Ascending aorta (tissue), 2 donors: ENCODE data around the gene OR1B1. TPM values are rescaled to one million over a fixed set of nuclear protein-coding genes. Genes with fewer than 3 reads are reported as not detected.

Experiments
- DNase-seq, 2 donors: peaks; one replicate each; pipeline ENCODE4 v3.0.0-alpha.2; 2019; ENCODE audit warnings: low spot score in 2 of 2
- H3K27ac ChIP-seq, 2 donors: fragments of 200-600 bp; sonication (generic); one replicate each; pipeline ENCODE4 v1.5.1; 2016 to 2017; ENCODE audit warnings: mild to moderate bottlenecking in 1 of 2
- H3K27me3 ChIP-seq: fragments of 200-600 bp; sonication (generic); one replicate; pipeline ENCODE4 v1.5.1; 2017
- H3K36me3 ChIP-seq, 2 donors: fragments of 200-600 bp; sonication (generic); one replicate each; pipeline ENCODE4 v1.5.1; 2016
- H3K4me1 ChIP-seq, 2 donors: fragments of 200-600 bp; sonication (generic); one replicate each; pipeline ENCODE4 v1.5.1; 2016 to 2017; ENCODE audit warnings: mild to moderate bottlenecking in 1 of 2
- H3K4me3 ChIP-seq, 2 donors: fragments of 200-600 bp; sonication (generic); one replicate each; pipeline ENCODE4 v1.5.1; 2016 to 2017; ENCODE audit warnings: mild to moderate bottlenecking in 1 of 2
- H3K9me3 ChIP-seq, 2 donors: fragments of 200-600 bp; sonication (generic); one replicate each; pipeline ENCODE4 v1.5.1; 2016
- intact Hi-C: fragments of 100-400 bp; cut with DNase I; formaldehyde crosslinking; loops from one replicate; pipeline ENCODE4 v1.15.1; 2023
- total RNA-seq: library from RNA; depleted of rRNA; stranded (reverse); fragments of >200 nt; gene quantifications from one replicate; pipeline ENCODE4 v1.1.0, GENCODE V29; 2016
- TF ChIP-seq, protein P1 (sequence below), 3 experiments: fragments of 200-600 bp in 2 of 3; fragments of 450-650 bp in 1 of 3; sonication (generic) in 2 of 3; IDR thresholded peaks; one replicate each; pipeline ENCODE4 v1.5.1; 2016 to 2019; ENCODE audit warnings: antibody characterized with exemption in 3 of 3, mild to moderate bottlenecking in 1 of 3, moderate library complexity in 1 of 3

Gene OR1B1
- not detected for total RNA-seq

DNA sequence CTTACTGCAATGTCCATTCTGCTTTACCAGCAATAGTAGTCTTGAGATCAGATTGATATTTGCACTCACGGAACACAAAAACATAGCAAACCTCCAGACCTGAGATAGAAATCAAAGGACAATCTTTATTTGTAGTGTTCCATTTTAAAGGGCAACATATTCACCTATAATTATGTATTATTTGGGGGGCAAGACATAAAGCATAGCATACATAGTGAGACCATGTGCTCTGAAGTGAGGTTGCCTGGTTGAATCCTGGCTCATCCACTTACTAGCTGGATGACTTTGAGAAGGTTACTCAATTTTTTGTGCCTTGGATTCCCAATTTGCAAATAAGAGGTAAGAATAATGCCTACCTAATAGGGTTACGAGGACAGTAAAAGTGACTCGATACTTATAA is at the start of gene OR1B1:
OR1B1 (minus strand) TSS at position 101 of the 400 bp plus-strand sequence.
- TF ChIP-seq, protein P1, sequence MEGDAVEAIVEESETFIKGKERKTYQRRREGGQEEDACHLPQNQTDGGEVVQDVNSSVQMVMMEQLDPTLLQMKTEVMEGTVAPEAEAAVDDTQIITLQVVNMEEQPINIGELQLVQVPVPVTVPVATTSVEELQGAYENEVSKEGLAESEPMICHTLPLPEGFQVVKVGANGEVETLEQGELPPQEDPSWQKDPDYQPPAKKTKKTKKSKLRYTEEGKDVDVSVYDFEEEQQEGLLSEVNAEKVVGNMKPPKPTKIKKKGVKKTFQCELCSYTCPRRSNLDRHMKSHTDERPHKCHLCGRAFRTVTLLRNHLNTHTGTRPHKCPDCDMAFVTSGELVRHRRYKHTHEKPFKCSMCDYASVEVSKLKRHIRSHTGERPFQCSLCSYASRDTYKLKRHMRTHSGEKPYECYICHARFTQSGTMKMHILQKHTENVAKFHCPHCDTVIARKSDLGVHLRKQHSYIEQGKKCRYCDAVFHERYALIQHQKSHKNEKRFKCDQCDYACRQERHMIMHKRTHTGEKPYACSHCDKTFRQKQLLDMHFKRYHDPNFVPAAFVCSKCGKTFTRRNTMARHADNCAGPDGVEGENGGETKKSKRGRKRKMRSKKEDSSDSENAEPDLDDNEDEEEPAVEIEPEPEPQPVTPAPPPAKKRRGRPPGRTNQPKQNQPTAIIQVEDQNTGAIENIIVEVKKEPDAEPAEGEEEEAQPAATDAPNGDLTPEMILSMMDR (IDR thresholded peaks at IDR 0.05): no peak
- intact Hi-C loops: no loop called here

DNA sequence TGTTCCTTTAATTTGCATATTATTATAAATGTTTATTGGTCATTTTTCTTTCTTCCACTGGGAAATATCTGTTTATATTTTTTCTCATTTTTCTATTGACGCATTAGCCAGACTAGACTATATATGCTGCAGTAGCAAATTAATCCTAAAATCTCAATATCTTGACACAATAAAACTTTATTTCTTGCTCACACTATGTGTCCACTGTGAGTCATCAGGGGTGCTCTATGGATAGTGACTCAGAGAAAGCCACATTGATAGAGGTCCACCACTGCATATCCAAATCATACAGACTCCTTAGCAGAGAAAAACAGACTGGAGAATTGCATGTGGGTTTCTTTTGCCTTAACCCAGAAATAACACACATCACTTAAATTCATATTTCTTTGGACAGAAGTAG is 38.3 kb upstream of the OR1B1 start:
- no peak for DNase-seq
- intact Hi-C loops: no loop called here
- H3K27ac ChIP-seq: no peak overlapping the region
- H3K9me3 ChIP-seq: peaks cover 0 to 16% of the 10 kb centered on the region in 2 donors
- TF ChIP-seq, protein P1 (IDR thresholded peaks at IDR 0.05): no peak
- H3K4me1 ChIP-seq: no peaks in the 10 kb centered on the region
- no peaks in the 10 kb centered on the region for H3K36me3 ChIP-seq
- no peak overlapping the region for H3K4me3 ChIP-seq
- H3K27me3 ChIP-seq: no peaks in the 10 kb centered on the region

More for the DNA sequence above, at the start of gene OR1B1:
- Histone ChIP-seq H3K27me3 (no peaks in the 10 kb centered on the region), H3K4me1 (no peaks in the 10 kb centered on the region), H3K36me3 (no peaks in the 10 kb centered on the region), H3K27ac (no peak within 1 kb of the TSS), H3K4me3 (no peak within 1 kb of the TSS), H3K9me3 (no peaks in the 10 kb centered on the region)
- DNase-seq: no peak

DNA sequence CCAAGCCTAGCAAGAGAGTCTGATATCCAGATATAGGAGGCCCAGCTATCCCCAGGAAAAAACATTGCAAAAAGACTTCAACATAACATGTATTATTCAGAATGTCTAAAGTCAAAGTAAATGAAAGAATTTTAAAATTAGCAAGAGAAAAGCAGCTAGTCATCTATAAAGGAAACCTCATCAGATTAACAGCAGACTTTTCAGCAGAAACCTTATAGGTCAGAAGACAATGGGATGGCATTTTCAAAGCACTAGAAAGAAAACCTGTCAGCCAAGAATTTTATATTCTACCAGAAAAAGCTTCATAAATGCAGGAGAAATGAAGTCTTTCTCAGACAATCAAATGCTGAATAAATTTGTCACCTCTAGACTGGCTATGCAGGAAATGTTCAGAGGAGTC is 27.4 kb upstream of the OR1B1 start:
- Histone ChIP-seq H3K36me3 (no peaks in the 10 kb centered on the region), H3K4me3 (no peak overlapping the region), H3K4me1 (no peaks in the 10 kb centered on the region), H3K27me3 (no peaks in the 10 kb centered on the region), H3K27ac (no peak overlapping the region), H3K9me3 (peaks cover 3 to 29% of the 10 kb centered on the region in 2 donors)
- no peak for DNase-seq
- TF ChIP-seq, protein P1 (IDR thresholded peaks at IDR 0.05): no peak
- intact Hi-C loops: no loop called here

DNA sequence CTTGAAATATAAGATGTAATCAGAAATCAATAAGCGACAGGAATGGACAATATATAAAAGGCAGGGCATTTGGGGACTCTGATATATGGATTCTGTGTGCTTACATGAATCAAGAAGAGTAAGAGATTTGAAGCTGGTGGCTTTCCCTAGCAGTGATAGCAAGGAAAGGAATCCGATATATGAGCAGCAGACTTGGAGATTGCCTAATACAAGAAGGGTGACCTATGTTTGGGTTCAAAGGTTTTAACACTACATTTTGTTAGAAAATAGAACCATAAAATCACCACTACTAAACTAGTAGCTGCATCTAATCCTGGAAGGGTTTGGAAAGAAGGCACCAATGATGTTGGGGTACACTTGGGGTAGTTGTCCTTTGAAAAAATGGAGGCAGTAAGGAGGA is 15.1 kb upstream of the OR1B1 start:
- Histone ChIP-seq H3K9me3 (peaks cover 0 to 20% of the 10 kb centered on the region in 2 donors), H3K27ac (no peak overlapping the region), H3K4me1 (no peaks in the 10 kb centered on the region), H3K27me3 (no peaks in the 10 kb centered on the region), H3K4me3 (no peak overlapping the region), H3K36me3 (no peaks in the 10 kb centered on the region)
- TF ChIP-seq, protein P1 (IDR thresholded peaks at IDR 0.05): no peak
- intact Hi-C loops: no loop called here
- DNase-seq: no peak

DNA sequence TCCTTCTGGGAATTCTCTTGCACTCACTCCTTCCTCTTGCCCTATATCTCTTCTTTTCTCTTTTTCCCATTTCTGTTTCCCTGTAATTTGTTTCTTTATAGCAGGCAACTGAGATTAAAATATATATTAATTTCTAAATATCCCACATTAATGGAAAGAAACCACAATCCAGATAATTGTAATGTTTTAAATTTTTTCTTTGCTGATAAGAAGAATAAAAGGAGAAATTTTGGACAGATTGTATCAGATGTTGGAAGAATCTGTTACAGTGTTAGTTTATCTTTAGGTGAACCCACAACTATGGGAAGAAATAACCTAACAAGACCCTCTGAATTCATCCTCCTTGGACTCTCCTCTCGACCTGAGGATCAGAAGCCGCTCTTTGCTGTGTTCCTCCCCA is 4.0 kb upstream of the OR1B1 start, which contains the start of gene OR1L1:
OR1L1 (plus strand) TSS at position 301 of the 400 bp plus-strand sequence; CDS start at position 301, 0 bp downstream.
- Histone ChIP-seq H3K27ac (no peak within 1 kb of the TSS), H3K27me3 (no peaks in the 10 kb centered on the region), H3K9me3 (peaks cover 0 to 5% of the 10 kb centered on the region in 2 donors), H3K4me1 (no peaks in the 10 kb centered on the region), H3K36me3 (no peaks in the 10 kb centered on the region), H3K4me3 (no peak within 1 kb of the TSS)
- no peak for DNase-seq
- intact Hi-C loops: no loop called here
- TF ChIP-seq, protein P1 (IDR thresholded peaks at IDR 0.05): no peak

DNA sequence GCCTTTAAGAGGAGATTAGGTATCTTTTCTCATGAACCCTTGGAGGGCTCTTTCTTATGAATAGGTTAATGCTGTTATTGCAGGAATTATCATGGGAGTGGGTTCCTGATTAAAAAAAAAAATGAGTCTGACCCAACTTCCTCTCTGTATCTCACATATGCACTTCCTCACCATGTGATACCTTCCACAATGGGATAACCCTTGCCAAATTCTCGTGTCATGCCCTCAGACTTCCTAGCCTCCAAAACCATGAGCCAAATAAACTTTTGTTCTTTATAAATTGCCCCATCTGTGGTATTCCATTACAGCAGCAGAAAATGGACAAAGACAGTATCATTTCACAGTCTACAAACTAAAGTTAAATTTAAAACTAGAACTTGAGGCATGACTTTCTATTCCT is 1.0 kb downstream of the OR1B1 start:
- Histone ChIP-seq H3K36me3 (no peaks in the 10 kb centered on the region), H3K4me3 (no peak overlapping the region), H3K4me1 (no peaks in the 10 kb centered on the region), H3K9me3 (no peaks in the 10 kb centered on the region), H3K27ac (no peak overlapping the region), H3K27me3 (no peaks in the 10 kb centered on the region)
- TF ChIP-seq, protein P1 (IDR thresholded peaks at IDR 0.05): no peak
- DNase-seq: no peak
- intact Hi-C loops: no loop called here
